ENCODE data around the gene PALD1. TPM values are rescaled to one million over a fixed set of nuclear protein-coding genes. Genes with fewer than 3 reads are reported as not detected.
A peak's percentile ranks its signal among the peaks of the same experiment; 100 is the strongest.

The PALD1 gene
- total RNA-seq, 1 experiment from 2014 or later, result 33.1 TPM

DNA sequence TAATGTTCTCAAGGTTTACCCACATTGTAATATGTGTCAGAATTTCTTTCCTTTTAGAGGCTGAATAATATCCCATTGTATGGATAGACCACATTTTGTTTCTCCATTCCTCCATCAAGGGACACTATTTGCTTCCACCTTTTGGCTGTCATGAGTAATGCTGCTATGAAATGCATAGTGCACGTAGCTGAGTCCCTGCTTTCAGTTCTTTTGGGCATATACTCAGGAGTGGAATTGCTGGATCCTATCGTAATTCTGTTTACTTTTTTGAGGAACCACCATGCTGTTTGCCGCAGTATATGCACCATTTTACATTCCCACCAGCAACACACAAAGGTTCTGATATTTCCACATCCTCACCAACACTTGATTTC lies 64.0 kb downstream of the PALD1 start:
- no peak for DNase-seq (ENCODE audit: low read depth, low spot score)

DNA sequence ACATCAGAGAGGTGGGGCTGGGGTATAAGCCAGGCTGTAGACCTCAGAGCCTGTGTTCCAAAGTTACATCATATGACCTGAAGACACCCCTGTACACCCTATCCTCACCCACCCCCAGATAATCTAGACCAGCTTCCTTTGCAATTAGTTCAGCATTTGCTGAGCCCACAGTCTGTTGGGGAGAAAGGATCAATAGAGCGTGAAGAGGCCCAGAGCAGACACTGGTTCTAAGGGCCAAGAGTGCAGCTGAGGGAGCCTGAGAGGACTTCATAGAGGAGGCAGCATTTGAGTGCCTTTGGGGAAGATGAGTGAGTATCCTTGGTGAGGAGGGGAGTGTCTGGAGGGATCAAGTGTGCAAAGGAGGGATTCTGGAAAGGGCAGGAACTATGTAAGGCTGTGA lies 65.3 kb downstream of the PALD1 start:
- ATAC-seq, result no peak
- RAD21 ChIA-PET (ENCODE audit: low non-redundant PET in 1 of 2, low total read pairs in 2 of 2, uncharacterized antibody in 2 of 2, unreplicated experiment in 2 of 2), result no interaction called here

More for the DNA sequence above, 64.0 kb downstream of the PALD1 start:
- no peak overlapping the region for H3K27ac ChIP-seq (ENCODE audit: low read depth, low read length)
- no peak overlapping the region for H2AFZ ChIP-seq (ENCODE audit: low read depth, low read length, poor library complexity, severe bottlenecking)
- H3K4me2 ChIP-seq (ENCODE audit: low read length), result no peak overlapping the region
- no peak overlapping the region for H3K9ac ChIP-seq (ENCODE audit: low read length)
- intact Hi-C loops (cut with micrococcal nuclease), result no loop called here
- no TSS peak for BruUV-seq (replicated peaks)
- no peak for ATAC-seq
- no peak overlapping the region for H3K4me3 ChIP-seq (replicated peaks in 1 of 2; ENCODE audit: low read depth in 1 of 2, low read length in 2 of 2)
- H3K79me2 ChIP-seq (ENCODE audit: insufficient read depth, low read length), result no peaks in the 10 kb centered on the region
- ChIA-PET CTCF (interaction anchor here (0.9 to 1.3 kb wide), 3 partner anchors 17 to 81 kb away, joined by 3 read pairs; no protein-coding TSS in a partner anchor), POLR2A (no interaction called here), RAD21 (ENCODE audit: low non-redundant PET in 1 of 2, low total read pairs in 2 of 2, uncharacterized antibody in 2 of 2, unreplicated experiment in 2 of 2) (no interaction called here)
- no peaks in the 10 kb centered on the region for H3K9me3 ChIP-seq (ENCODE audit: control insufficient read depth in 1 of 2, insufficient read depth in 1 of 2, low read depth in 1 of 2, low read length in 2 of 2)
- no peaks in the 10 kb centered on the region for H4K20me1 ChIP-seq (ENCODE audit: insufficient read depth)
- H3K36me3 ChIP-seq (ENCODE audit: control insufficient read depth in 1 of 2, insufficient read depth in 2 of 2, low read length in 2 of 2), result peaks cover 14 to 40% of the 10 kb centered on the region in 2 experiments; a peak in 3 of 4 replicates
- H3K27me3 ChIP-seq (ENCODE audit: insufficient read depth, low read length), result no peaks in the 10 kb centered on the region
- peak; percentile 31 for TF ChIP-seq RAD21 (IDR thresholded peaks at IDR 0.05; ENCODE audit: low read depth)
- TF ChIP-seq, protein P1, sequence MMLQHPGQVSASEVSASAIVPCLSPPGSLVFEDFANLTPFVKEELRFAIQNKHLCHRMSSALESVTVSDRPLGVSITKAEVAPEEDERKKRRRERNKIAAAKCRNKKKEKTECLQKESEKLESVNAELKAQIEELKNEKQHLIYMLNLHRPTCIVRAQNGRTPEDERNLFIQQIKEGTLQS (IDR thresholded peaks at IDR 0.05), result no peak
- peaks cover 0 to under 1% of the 10 kb centered on the region in 2 experiments; a peak in 1 of 4 replicates for H3K4me1 ChIP-seq (ENCODE audit: control insufficient read depth in 1 of 2, insufficient read depth in 2 of 2, low read length in 2 of 2)
- H3K9me2 ChIP-seq (ENCODE audit: insufficient read depth), result no peaks in the 10 kb centered on the region

More for the DNA sequence above, 65.3 kb downstream of the PALD1 start:
- ChIA-PET CTCF (no interaction called here), POLR2A (no interaction called here)
- no peak overlapping the region for H3K4me2 ChIP-seq (ENCODE audit: low read length)
- no peaks in the 10 kb centered on the region for H3K27me3 ChIP-seq (ENCODE audit: insufficient read depth, low read length)
- H3K9ac ChIP-seq (ENCODE audit: low read length), result no peak overlapping the region
- DNase-seq (ENCODE audit: low read depth, low spot score), result no peak
- H3K79me2 ChIP-seq (ENCODE audit: insufficient read depth, low read length), result no peaks in the 10 kb centered on the region
- H3K9me2 ChIP-seq (ENCODE audit: insufficient read depth), result no peaks in the 10 kb centered on the region
- no peaks in the 10 kb centered on the region for H3K9me3 ChIP-seq (ENCODE audit: control insufficient read depth in 1 of 2, insufficient read depth in 1 of 2, low read depth in 1 of 2, low read length in 2 of 2)
- intact Hi-C loops (cut with micrococcal nuclease), result no loop called here
- H3K27ac ChIP-seq (ENCODE audit: low read depth, low read length), result no peak overlapping the region
- BruUV-seq (replicated peaks), result no TSS peak
- no peaks in the 10 kb centered on the region for H4K20me1 ChIP-seq (ENCODE audit: insufficient read depth)
- no peak overlapping the region for H2AFZ ChIP-seq (ENCODE audit: low read depth, low read length, poor library complexity, severe bottlenecking)
- H3K4me3 ChIP-seq (replicated peaks in 1 of 2; ENCODE audit: low read depth in 1 of 2, low read length in 2 of 2), result no peak overlapping the region
- no peaks in the 10 kb centered on the region for H3K4me1 ChIP-seq (ENCODE audit: control insufficient read depth in 1 of 2, insufficient read depth in 2 of 2, low read length in 2 of 2)
- TF ChIP-seq ZFX (IDR thresholded peaks at IDR 0.05) (no peak), EZH2phosphoT487 (IDR thresholded peaks at IDR 0.05; ENCODE audit: borderline replicate concordance) (no peak), EZH2 (IDR thresholded peaks at IDR 0.05) (no peak), CBX3 (IDR thresholded peaks at IDR 0.05; ENCODE audit: low read depth) (no peak), SP1 (IDR thresholded peaks at IDR 0.05; ENCODE audit: low read depth) (no peak), EGR1 (IDR thresholded peaks at IDR 0.05; ENCODE audit: low read depth) (no peak), TCF7L2 (IDR thresholded peaks at IDR 0.05; ENCODE audit: borderline replicate concordance, extremely low read depth, insufficient read depth, insufficient read length) (no peak), YY1 (IDR thresholded peaks at IDR 0.05; ENCODE audit: extremely low read depth, insufficient replicate concordance, low read depth, low read length) (no peak), CEBPB (IDR thresholded peaks at IDR 0.05; ENCODE audit: low read depth) (no peak), FOSL1 (IDR thresholded peaks at IDR 0.05; ENCODE audit: low read depth) (no peak), POLR2AphosphoS5 (IDR thresholded peaks at IDR 0.05; ENCODE audit: low read depth, low read length) (no peak)
- TF ChIP-seq, protein P2, sequence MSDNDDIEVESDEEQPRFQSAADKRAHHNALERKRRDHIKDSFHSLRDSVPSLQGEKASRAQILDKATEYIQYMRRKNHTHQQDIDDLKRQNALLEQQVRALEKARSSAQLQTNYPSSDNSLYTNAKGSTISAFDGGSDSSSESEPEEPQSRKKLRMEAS (IDR thresholded peaks at IDR 0.05), result no peak
- peaks cover 12 to 40% of the 10 kb centered on the region in 2 experiments; a peak in 3 of 4 replicates for H3K36me3 ChIP-seq (ENCODE audit: control insufficient read depth in 1 of 2, insufficient read depth in 2 of 2, low read length in 2 of 2)

Data from HCT116 (cell line).